HG03135 (cell line): ENCODE data around the gene RPS24.
"Not testable (repeated sequence)": the region's sequence is repeated elsewhere in the genome, so short reads cannot be mapped to it uniquely, and the experiment has no call there.

Experiments used
- ATAC-seq: cut with Tn5 transposase; IDR thresholded peaks from one replicate; pipeline ENCODE4 v1.9.1; 2021; ENCODE audit warnings: mild to moderate bottlenecking, moderate library complexity; ENCODE audit not compliant: unreplicated experiment

Gene RPS24

DNA sequence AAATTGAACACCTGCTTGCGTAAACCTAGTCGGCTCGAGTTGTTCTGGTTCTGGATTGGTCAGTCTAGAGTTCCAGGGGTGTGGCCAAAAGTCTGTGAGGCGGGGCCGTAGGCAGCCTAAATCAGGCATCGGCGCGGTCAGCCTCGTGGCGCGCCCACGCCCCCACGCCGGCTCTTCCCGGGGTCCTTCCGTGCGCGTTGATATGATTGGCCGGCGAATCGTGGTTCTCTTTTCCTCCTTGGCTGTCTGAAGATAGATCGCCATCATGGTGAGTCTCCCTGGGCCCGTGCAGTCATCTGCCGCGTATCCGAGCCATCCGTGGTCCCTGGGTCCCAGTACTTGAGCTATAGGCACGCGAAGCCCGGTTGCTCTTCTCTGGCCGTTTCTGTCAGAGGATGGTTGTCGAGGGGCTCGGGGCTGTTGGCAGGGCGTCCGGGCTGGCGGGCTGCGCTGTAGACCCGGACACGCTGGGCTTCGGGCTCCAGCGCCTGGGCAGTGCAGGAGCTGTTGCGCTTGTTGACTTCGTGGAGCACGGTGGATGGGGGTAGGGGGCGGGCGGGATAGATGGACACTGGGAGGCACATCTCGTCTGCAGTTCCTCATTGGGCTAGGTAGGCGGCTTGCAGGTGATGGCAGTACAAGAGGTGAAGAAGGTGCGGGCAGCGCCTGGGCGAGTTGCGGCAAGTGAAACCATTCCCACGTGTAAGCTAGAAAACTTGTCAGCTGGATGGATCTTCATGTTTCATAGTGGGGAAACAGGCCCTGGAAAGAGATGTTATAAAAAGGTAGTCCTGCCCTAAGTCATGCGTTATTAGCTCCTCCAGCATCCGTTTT is at the start of gene RPS24:
Gene RPS24 (plus strand): TSS at position 227 of the 834 bp plus-strand sequence. CDS start 39 bp downstream, at position 266.
- peak; percentile 84 for ATAC-seq

DNA sequence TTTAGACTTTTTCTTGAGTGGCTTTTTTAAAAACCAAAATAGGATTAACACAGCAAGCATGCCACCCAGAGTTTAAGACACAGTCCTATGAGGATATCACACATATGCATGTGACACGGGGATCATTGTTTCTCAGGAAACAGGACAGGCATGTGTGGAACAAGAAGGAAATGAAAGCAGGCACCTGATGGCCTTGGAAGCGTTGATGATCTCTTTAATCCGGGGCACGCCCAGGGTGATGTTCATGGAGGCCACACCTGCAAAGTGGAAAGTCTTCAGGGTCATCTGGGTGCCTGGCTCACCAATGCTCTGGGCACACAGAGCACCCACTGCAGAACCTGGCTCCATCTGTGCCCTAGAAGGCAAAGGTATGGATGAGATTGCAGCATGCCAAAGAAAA is 48.7 kb upstream of the RPS24 start:
- no peak for ATAC-seq

- no peak for ATAC-seq
Observed at GRCh38 chr10:77987671-77988255, 45.9 kb upstream of the RPS24 start.

DNA sequence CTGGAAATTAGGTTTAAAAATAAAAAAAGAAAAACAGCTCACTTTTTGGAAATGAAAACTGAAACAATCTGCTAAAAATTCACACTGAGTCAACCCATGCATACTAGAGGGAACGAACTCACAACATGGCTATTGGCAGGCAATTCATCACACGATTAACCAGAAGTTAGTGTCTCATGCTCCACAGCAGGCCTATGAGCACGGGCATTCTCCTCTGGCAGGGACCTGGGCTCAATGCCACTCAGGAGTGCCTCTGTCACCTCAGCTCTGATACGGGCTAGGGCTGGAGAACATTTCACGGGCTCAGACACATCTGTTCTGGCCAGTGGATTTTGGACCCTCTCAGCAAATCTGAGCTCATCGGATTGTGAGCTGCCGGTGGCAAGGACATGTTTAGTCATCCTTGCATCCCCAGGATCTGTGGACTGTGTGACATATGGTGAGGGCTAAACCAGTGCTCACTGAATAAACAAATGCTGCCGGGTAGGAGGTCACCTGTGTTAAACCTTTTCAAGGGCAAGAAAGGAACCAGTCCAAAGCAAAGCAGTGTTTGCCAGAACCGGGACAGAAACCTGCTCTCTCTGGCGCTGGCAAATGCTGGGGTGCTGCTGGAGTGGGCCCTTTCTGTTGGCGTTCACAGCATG is 44.5 kb upstream of the RPS24 start:
- ATAC-seq: no peak

GRCh38 chr10:77993620-77994019 is 40.0 kb upstream of the RPS24 start:
- no peak for ATAC-seq

DNA sequence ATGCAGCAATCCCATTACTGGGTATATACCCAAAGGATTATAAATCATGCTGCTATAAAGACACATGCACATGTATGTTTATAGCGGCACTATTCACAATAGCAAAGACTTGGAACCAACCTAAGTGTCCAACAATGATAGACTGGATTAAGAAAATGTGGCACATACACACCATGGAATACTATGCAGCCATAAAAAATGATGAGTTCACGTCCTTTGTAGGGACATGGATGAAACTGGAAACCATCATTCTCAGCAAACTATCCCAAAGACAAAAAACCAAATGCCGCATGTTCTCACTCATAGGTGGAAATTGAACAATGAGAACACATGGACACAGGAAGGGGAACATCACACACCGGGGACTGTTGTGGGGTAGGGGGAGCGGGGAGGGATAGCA is 34.9 kb upstream of the RPS24 start:
- not testable (repeated sequence) for ATAC-seq

GRCh38 chr10:78000206-78000605 is 33.5 kb upstream of the RPS24 start:
- no peak for ATAC-seq

DNA sequence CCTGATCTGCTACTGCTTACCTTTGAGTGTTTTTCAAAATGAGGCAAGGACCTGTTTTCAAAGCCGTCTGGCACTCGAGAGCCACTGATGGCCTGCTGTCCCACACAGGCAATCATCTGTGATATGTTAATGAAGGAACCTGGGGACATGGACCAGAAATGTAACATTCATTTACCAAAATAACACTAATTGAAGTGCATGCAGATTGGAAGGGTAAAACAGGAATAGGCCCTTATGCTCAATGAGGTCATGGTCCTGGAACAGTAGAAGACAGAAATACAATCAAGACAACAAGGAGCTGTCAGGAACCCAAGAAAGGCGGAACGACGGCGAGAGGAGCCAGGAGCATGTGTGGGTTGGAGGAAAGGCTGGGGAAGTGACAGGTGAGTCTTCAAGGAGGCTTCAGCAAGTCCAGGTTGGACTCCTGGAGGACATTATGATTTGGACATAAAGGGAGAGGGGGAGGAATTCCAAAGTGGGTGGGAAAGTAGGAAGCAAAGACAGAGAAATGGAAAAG is 32.6 kb upstream of the RPS24 start:
- no peak for ATAC-seq

DNA sequence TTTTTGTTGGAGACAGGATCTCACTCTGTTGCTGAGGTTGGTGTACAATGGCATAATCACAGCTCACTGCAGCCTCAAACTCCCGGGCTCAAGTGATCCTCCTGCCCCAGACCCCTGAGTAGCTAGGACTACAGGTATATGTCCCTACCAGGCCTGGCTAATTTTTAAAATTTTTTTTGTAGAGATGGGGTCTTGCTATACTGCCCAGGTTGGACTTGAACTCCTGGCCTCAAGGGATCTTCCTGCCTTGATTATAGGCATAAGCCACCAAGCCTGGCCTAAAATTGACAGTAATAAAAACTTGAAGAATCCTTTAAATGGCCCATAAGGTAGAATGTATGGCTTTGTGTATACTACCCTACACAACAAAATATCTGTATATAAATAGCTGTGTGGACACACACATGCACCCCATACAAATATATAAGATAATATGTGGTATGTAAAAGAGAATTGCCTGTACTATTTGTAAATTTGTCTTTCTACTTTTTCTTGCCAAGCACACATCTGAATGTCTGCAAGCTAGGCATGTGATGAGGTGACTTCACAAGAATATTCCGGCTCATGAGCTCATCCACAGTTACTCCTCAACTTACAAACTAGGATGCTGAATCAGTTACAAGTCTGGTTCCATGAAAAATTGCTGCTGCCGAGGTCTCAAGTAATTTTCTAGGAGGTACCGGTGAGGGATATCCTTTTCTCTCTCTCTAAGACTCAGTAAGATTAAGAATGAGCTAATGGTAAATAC is 30.9 kb upstream of the RPS24 start:
- no peak for ATAC-seq

- ATAC-seq: no peak
Observed at GRCh38 chr10:78004215-78005026, 29.2 kb upstream of the RPS24 start.

GRCh38 chr10:78007172-78007571 is 26.5 kb upstream of the RPS24 start:
- no peak for ATAC-seq

DNA sequence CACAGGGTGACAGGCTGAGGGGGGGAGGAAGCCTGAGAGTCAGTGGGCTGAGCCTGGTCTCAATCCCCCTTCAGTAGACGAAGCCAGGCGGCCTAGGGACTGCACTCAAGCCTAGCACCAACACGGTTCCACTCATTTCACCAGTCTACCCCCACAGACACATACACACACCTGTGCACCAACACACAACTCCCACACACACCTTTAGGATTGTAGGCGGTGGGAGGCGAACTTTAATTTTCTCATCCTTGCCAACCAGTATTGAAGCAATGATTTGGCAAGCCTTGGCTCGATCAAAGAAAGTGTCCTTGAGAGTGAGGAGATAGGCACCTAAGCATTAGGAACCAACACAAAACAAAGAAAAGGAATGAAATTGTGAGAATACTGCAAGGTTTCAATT is 24.0 kb upstream of the RPS24 start:
- ATAC-seq: no peak

DNA sequence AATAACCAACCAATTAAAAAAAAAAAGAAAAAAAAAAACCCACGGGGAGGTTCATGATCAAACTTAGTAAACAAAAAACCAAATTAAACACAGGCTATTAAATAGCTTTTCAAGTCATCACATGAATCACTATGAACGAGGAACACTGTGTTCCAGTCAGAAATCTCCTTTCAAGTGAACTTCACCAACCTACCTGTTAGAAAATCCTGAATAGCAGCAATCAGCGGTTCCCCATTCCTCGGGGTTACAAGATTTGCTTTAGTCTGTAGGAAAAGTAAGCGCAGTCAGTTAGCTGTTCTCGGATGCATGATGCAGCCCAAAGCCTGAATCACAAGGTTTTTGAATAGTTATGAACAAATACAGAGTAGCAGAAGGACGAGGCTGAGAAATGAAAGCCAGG is 23.4 kb upstream of the RPS24 start:
- no peak for ATAC-seq

GRCh38 chr10:78011065-78011464 is 22.6 kb upstream of the RPS24 start:
- ATAC-seq: no peak

GRCh38 chr10:78013564-78013963 is 20.1 kb upstream of the RPS24 start:
- no peak for ATAC-seq

DNA sequence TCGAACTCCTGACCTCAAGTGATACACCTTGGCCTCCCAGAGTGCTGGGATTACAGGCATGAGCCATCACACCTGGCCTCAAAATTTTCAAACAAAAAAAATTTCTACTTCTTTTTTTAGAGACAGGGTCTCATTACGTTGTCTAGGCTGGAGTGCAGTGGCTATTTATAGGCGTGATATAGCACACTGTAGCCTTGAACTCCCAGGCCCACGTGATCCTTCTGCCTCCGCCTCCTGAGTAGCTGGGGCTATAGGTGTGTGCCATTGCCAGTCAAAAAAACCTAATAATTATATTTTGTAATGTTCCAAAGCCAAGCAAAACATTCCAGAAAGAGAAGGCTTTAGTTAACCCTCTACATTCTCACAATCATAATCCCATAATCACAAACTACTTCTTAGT is 18.1 kb upstream of the RPS24 start:
- ATAC-seq: no peak

GRCh38 chr10:78017856-78018255 is 15.8 kb upstream of the RPS24 start:
- ATAC-seq: no peak

DNA sequence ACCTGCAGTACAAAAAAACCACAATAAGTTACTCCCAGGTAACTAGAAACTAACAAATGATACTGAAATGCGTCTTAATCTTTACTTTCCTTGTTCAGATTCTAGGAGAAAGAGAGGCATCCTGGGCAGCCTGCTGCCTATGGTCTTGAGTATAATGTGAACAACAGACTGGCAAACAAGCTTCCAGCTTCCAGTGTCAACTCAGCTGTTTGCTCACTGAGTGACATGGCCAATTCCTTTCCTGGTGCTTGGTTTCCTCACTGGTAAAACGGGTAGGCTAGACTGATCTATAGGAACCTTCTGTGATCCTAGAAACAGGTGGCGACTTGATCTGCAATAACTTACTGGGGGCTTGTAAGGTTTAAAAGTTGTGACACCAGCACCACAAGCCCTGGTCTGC is 14.4 kb upstream of the RPS24 start:
- ATAC-seq: no peak

DNA sequence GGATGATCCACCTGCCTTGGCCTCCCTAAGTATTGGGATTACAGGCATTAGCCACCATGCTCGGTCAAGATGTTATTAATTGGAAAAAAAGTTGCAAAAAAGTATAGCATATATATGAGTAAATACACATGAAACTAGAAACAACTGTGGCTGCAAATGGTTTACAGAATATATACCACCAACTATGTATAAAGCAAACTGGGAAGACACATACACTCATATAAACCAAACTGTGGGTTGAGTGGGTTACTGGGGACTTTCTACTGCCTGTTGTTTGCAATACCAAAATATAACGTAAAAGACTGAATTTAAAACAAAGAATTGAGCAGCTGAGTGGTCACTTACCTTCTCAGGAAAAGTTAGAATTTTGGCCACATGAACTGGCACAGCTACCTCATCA is 12.5 kb upstream of the RPS24 start:
- ATAC-seq: no peak

DNA sequence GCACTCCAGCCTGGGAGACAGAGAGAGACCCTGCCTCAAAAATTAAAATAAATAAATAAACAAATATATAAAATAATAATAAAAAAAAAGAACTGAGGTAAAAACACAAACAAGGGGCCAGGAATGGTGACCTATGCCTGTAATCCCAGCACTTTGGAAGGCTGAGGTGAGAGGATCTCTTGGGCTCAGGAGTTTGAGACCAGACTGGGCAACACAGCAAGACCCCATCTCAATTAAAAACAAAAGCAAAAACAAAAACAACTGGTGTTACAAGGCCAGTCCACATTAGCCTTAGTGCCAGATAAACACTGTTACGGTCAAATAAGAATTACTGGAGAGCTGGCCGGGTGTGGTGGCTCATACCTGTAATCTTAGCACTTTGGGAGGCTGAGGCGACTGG is 9.9 kb upstream of the RPS24 start:
- ATAC-seq: no peak
